WTC11 (cell line): Measurements from ENCODE around the gene RPLP1. TPM values are rescaled to one million over a fixed set of nuclear protein-coding genes. Genes with fewer than 3 reads are reported as not detected.

ENCODE experiments used
- ATAC-seq: fragments of 200-7000 bp; cut with Tn5 transposase; 2 replicates; pipeline ENCODE4 v1.10.0; 2021; ENCODE audit warnings: mild to moderate bottlenecking, moderate library complexity
- CTCF ChIA-PET: fragments of 300-600 bp; sonication (Branson Sonifier 250); formaldehyde crosslinking; loops from one replicate; lab custom pipeline; 2021; ENCODE audit warnings: antibody characterized with exemption; lab: Charles Lee
- POLR2A ChIA-PET: fragments of 350-600 bp; sonication (Branson Sonifier 250); formaldehyde crosslinking; loops from one replicate; lab custom pipeline; 2021; ENCODE audit warnings: antibody characterized with exemption; lab: Charles Lee
- DNase-seq: peaks from one replicate; pipeline ENCODE4 v3.0.0; 2021; ENCODE audit warnings: low spot score
- H3K27ac Mint-ChIP-seq: 2 replicates; pipeline ENCODE4 v1.8.0; 2021; ENCODE audit warnings: mixed read lengths
- H3K27me3 Mint-ChIP-seq: 2 replicates; pipeline ENCODE4 v1.8.0; 2021; ENCODE audit warnings: low read depth, mild to moderate bottlenecking, moderate library complexity, mixed read lengths
- H3K36me3 Mint-ChIP-seq: 2 replicates; pipeline ENCODE4 v1.8.0; 2021; ENCODE audit warnings: mixed read lengths
- H3K4me1 Mint-ChIP-seq: 2 replicates; pipeline ENCODE4 v1.8.0; 2022; ENCODE audit warnings: mixed read lengths
- H3K4me3 Mint-ChIP-seq: 2 replicates; pipeline ENCODE4 v1.8.0; 2021; ENCODE audit warnings: mild to moderate bottlenecking, moderate library complexity, mixed read lengths
- H3K9me3 Mint-ChIP-seq: 2 replicates; pipeline ENCODE4 v1.8.0; 2021; ENCODE audit warnings: mixed read lengths
- ARID4B ChIP-seq: sonication (generic); formaldehyde crosslinking; IDR thresholded peaks from 2 replicates; pipeline ENCODE4 v1.8.0; 2023; ENCODE audit warnings: missing genetic modification reagents, mild to moderate bottlenecking, borderline replicate concordance
- FOXK1 ChIP-seq: sonication (generic); formaldehyde crosslinking; IDR thresholded peaks from 2 replicates; pipeline ENCODE4 v1.8.0; 2022; ENCODE audit warnings: mild to moderate bottlenecking, moderate library complexity, missing genetic modification reagents
- GABPB1 ChIP-seq: sonication (generic); formaldehyde crosslinking; IDR thresholded peaks from 2 replicates; pipeline ENCODE4 v1.8.1; 2023; ENCODE audit warnings: mild to moderate bottlenecking, missing genetic modification reagents
- HMGA2 ChIP-seq: fragments of 250-450 bp; sonication (Bioruptor Pico); IDR thresholded peaks from 2 replicates; pipeline ENCODE4 v1.4.0; 2021; ENCODE audit warnings: mild to moderate bottlenecking, moderate library complexity
- IRF1 ChIP-seq: sonication (generic); formaldehyde crosslinking; IDR thresholded peaks from 2 replicates; pipeline ENCODE4 v1.8.0; 2023; ENCODE audit warnings: missing genetic modification reagents
- MYBL2 ChIP-seq: sonication (generic); formaldehyde crosslinking; IDR thresholded peaks from 2 replicates; pipeline ENCODE4 v1.8.1; 2023; ENCODE audit warnings: mild to moderate bottlenecking, moderate library complexity, missing genetic modification reagents
- NR2C2 ChIP-seq: sonication (generic); formaldehyde crosslinking; IDR thresholded peaks from 2 replicates; pipeline ENCODE4 v1.8.0; 2022; ENCODE audit warnings: mild to moderate bottlenecking, missing genetic modification reagents
- OVOL2 ChIP-seq: fragments of 250-450 bp; sonication (Bioruptor Pico); IDR thresholded peaks from 2 replicates; pipeline ENCODE4 v1.9.0; 2021; ENCODE audit warnings: mild to moderate bottlenecking, borderline replicate concordance
- PREB ChIP-seq: sonication (generic); formaldehyde crosslinking; IDR thresholded peaks from 2 replicates; pipeline ENCODE4 v1.8.1; 2022; ENCODE audit warnings: mild to moderate bottlenecking, missing genetic modification reagents, moderate library complexity, borderline replicate concordance
- SOX15 ChIP-seq: fragments of 250-450 bp; sonication (Bioruptor Pico); IDR thresholded peaks from 2 replicates; pipeline ENCODE4 v1.9.0; 2021; ENCODE audit warnings: mild to moderate bottlenecking
- STAT6 ChIP-seq: sonication (generic); formaldehyde crosslinking; conservative IDR thresholded peaks from 2 replicates; pipeline ENCODE4 v1.8.1; 2023; ENCODE audit warnings: mild to moderate bottlenecking, low read depth, missing genetic modification reagents, moderate library complexity
- ZNF219 ChIP-seq: sonication (generic); formaldehyde crosslinking; IDR thresholded peaks from 2 replicates; pipeline ENCODE4 v1.8.0; 2023; ENCODE audit warnings: missing genetic modification reagents, mild to moderate bottlenecking, borderline replicate concordance
- ZNF281 ChIP-seq: sonication (generic); formaldehyde crosslinking; IDR thresholded peaks from 2 replicates; pipeline ENCODE4 v1.8.0; 2023; ENCODE audit warnings: mild to moderate bottlenecking, missing genetic modification reagents
- ZNF512 ChIP-seq: sonication (generic); formaldehyde crosslinking; IDR thresholded peaks from 2 replicates; pipeline ENCODE4 v1.8.1; 2022; ENCODE audit warnings: missing genetic modification reagents, borderline replicate concordance
- ZNF532 ChIP-seq: fragments of 250-450 bp; sonication (Bioruptor Pico); IDR thresholded peaks from 2 replicates; pipeline ENCODE4 v1.9.0; 2021; ENCODE audit warnings: mild to moderate bottlenecking, borderline replicate concordance
- ZNF671 ChIP-seq: fragments of 250-450 bp; sonication (Bioruptor Pico); IDR thresholded peaks from 2 replicates; pipeline ENCODE4 v1.8.0; 2021; ENCODE audit warnings: mild to moderate bottlenecking
- total RNA-seq: library from RNA; stranded (reverse); gene quantifications from 3 replicates; pipeline ENCODE4 v1.2.3, GENCODE V29; 2021

RPLP1 gene
- total RNA-seq, 1 experiment from 2014 or later: 2,441 TPM

- TF ChIP-seq ARID4B (CRISPR knock-in tag) (no peak), ZNF532 (CRISPR knock-in tag) (no peak), SOX15 (CRISPR knock-in tag) (no peak), IRF1 (CRISPR knock-in tag) (no peak), ZNF671 (CRISPR knock-in tag) (no peak), ZNF512 (CRISPR knock-in tag) (no peak), OVOL2 (CRISPR knock-in tag) (no peak), ZNF281 (CRISPR knock-in tag) (no peak)
Observed at GRCh38 chr15:69474291-69474690, 21.7 kb downstream of the RPLP1 start (continued).

- H3K4me1 Mint-ChIP-seq: no peaks in the 10 kb centered on the region
- ChIA-PET CTCF (interaction anchor here (1.1 to 3.7 kb wide), 6 partner anchors 8 to 484 kb away, joined by 4 to 40 read pairs (median 4); no protein-coding TSS in a partner anchor), POLR2A (no interaction called here)
- H3K4me3 Mint-ChIP-seq: no peak overlapping the region
- ATAC-seq: peak; percentile 25
- H3K9me3 Mint-ChIP-seq: peaks cover 7% of the 10 kb centered on the region
- DNase-seq: no peak
- no peak overlapping the region for H3K27ac Mint-ChIP-seq
- H3K27me3 Mint-ChIP-seq: no peaks in the 10 kb centered on the region; the same call in 1 of the 2 replicates
- H3K36me3 Mint-ChIP-seq: peaks cover 4% of the 10 kb centered on the region
- TF ChIP-seq ZNF671 (CRISPR knock-in tag): no peak
- TF ChIP-seq FOXK1 (CRISPR knock-in tag): no peak
- no peak for TF ChIP-seq PREB (CRISPR knock-in tag)
- no peak for TF ChIP-seq NR2C2
- TF ChIP-seq ZNF219: no peak
- no peak for TF ChIP-seq MYBL2 (CRISPR knock-in tag)
- no peak for TF ChIP-seq STAT6 (CRISPR knock-in tag)
- TF ChIP-seq GABPB1 (CRISPR knock-in tag): no peak
- no peak for TF ChIP-seq HMGA2 (CRISPR knock-in tag)
Observed at GRCh38 chr15:69474846-69475455, 22.3 kb downstream of the RPLP1 start.
